Skeletal muscle satellite cell (primary cell): ENCODE data around the gene UNC5CL.

Experiments
- H3K27me3 ChIP-seq: 2 replicates; pipeline ENCODE4 v1.7.0; 2013; ENCODE audit warnings: low read length; ENCODE audit not compliant: control insufficient read depth, insufficient read depth
- H3K36me3 ChIP-seq: 2 replicates; pipeline ENCODE4 v1.7.0; 2013; ENCODE audit warnings: mild to moderate bottlenecking, control low read depth, low read length; ENCODE audit not compliant: insufficient read depth
- H3K4me1 ChIP-seq: 2 replicates; pipeline ENCODE4 v1.7.0; 2013; ENCODE audit warnings: low read length; ENCODE audit not compliant: control insufficient read depth, insufficient read depth
- H3K4me2 ChIP-seq: 2 replicates; pipeline ENCODE4 v1.7.0; 2013; ENCODE audit warnings: mild to moderate bottlenecking, low read length
- H3K4me3 ChIP-seq: 2 replicates; pipeline ENCODE4 v1.7.0; 2013; ENCODE audit warnings: low read length
- H3K9ac ChIP-seq: 2 replicates; pipeline ENCODE4 v1.7.0; 2013; ENCODE audit warnings: mild to moderate bottlenecking, low read depth, low read length, moderate library complexity
- H3K9me3 ChIP-seq: replicated peaks from 2 replicates; pipeline ENCODE4 v1.7.0; 2013; ENCODE audit warnings: mild to moderate bottlenecking, control low read depth, low read length

UNC5CL gene

GRCh38 chr6:40998661-40999060 lies 40.4 kb downstream of the UNC5CL start:
- Histone ChIP-seq H3K9me3 (no peaks in the 10 kb centered on the region), H3K4me3 (no peak overlapping the region), H3K4me2 (no peak overlapping the region), H3K36me3 (no peaks in the 10 kb centered on the region), H3K27me3 (peaks cover 18% of the 10 kb centered on the region), H3K9ac (no peak overlapping the region), H3K4me1 (peaks cover 4% of the 10 kb centered on the region)

- Histone ChIP-seq H3K4me3 (no peak overlapping the region), H3K9me3 (no peaks in the 10 kb centered on the region), H3K27me3 (peaks cover 19% of the 10 kb centered on the region), H3K4me1 (peaks cover 4% of the 10 kb centered on the region), H3K9ac (no peak overlapping the region), H3K36me3 (no peaks in the 10 kb centered on the region), H3K4me2 (no peak overlapping the region)
Observed at GRCh38 chr6:40997234-40997957, 41.6 kb downstream of the UNC5CL start.

- Histone ChIP-seq H3K4me2 (no peak overlapping the region), H3K27me3 (peaks cover 19% of the 10 kb centered on the region), H3K9ac (no peak overlapping the region), H3K9me3 (no peaks in the 10 kb centered on the region), H3K4me1 (peaks cover 4% of the 10 kb centered on the region), H3K36me3 (no peaks in the 10 kb centered on the region), H3K4me3 (no peak overlapping the region)
Observed at GRCh38 chr6:40996591-40997233, 42.3 kb downstream of the UNC5CL start.

GRCh38 chr6:40992746-40993145 lies 46.3 kb downstream of the UNC5CL start:
- Histone ChIP-seq H3K4me3 (no peak overlapping the region), H3K4me2 (no peak overlapping the region), H3K36me3 (no peaks in the 10 kb centered on the region), H3K27me3 (peaks cover 7% of the 10 kb centered on the region), H3K9ac (no peak overlapping the region), H3K9me3 (no peaks in the 10 kb centered on the region), H3K4me1 (peaks cover 4% of the 10 kb centered on the region)

- Histone ChIP-seq H3K4me2 (no peak overlapping the region), H3K4me1 (no peaks in the 10 kb centered on the region), H3K9ac (no peak overlapping the region), H3K4me3 (no peak overlapping the region), H3K27me3 (peaks cover 10% of the 10 kb centered on the region), H3K9me3 (no peaks in the 10 kb centered on the region), H3K36me3 (no peaks in the 10 kb centered on the region)
Observed at GRCh38 chr6:40990301-40990700, 48.7 kb downstream of the UNC5CL start.

- no peak overlapping the region for H3K9ac ChIP-seq
- no peaks in the 10 kb centered on the region for H3K36me3 ChIP-seq
- H3K4me3 ChIP-seq: no peak overlapping the region
- H3K4me1 ChIP-seq: no peaks in the 10 kb centered on the region
- H3K27me3 ChIP-seq: peaks cover 10% of the 10 kb centered on the region
- no peaks in the 10 kb centered on the region for H3K9me3 ChIP-seq
- H3K4me2 ChIP-seq: no peak overlapping the region
Observed at GRCh38 chr6:40989204-40990169, 49.5 kb downstream of the UNC5CL start.

GRCh38 chr6:40988634-40989033 lies 50.4 kb downstream of the UNC5CL start:
- Histone ChIP-seq H3K9ac (no peak overlapping the region), H3K36me3 (no peaks in the 10 kb centered on the region), H3K4me2 (no peak overlapping the region), H3K4me3 (no peak overlapping the region), H3K9me3 (no peaks in the 10 kb centered on the region), H3K4me1 (no peaks in the 10 kb centered on the region), H3K27me3 (peaks cover 10% of the 10 kb centered on the region)

- no peaks in the 10 kb centered on the region for H3K9me3 ChIP-seq
- no peaks in the 10 kb centered on the region for H3K4me1 ChIP-seq
- H3K4me2 ChIP-seq: no peak overlapping the region
- no peak overlapping the region for H3K9ac ChIP-seq
- H3K4me3 ChIP-seq: no peak overlapping the region
- peaks cover 3% of the 10 kb centered on the region for H3K27me3 ChIP-seq
- H3K36me3 ChIP-seq: no peaks in the 10 kb centered on the region
Observed at GRCh38 chr6:40986921-40987819, 51.9 kb downstream of the UNC5CL start.

GRCh38 chr6:40986364-40986763 lies 52.7 kb downstream of the UNC5CL start:
- no peak overlapping the region for H3K4me2 ChIP-seq
- no peak overlapping the region for H3K9ac ChIP-seq
- no peaks in the 10 kb centered on the region for H3K36me3 ChIP-seq
- H3K27me3 ChIP-seq: peaks cover 3% of the 10 kb centered on the region
- no peaks in the 10 kb centered on the region for H3K4me1 ChIP-seq
- H3K9me3 ChIP-seq: no peaks in the 10 kb centered on the region
- no peak overlapping the region for H3K4me3 ChIP-seq

- Histone ChIP-seq H3K4me2 (no peak overlapping the region), H3K27me3 (peaks cover 3% of the 10 kb centered on the region), H3K36me3 (no peaks in the 10 kb centered on the region), H3K9ac (no peak overlapping the region), H3K9me3 (no peaks in the 10 kb centered on the region), H3K4me1 (no peaks in the 10 kb centered on the region), H3K4me3 (no peak overlapping the region)
Observed at GRCh38 chr6:40983752-40984151, 55.3 kb downstream of the UNC5CL start.
